ENCODE results near the gene TCHHL1.
"Not testable (repeated sequence)": the region's sequence is repeated elsewhere in the genome, so short reads cannot be mapped to it uniquely, and the experiment has no call there.

The TCHHL1 gene

DNA sequence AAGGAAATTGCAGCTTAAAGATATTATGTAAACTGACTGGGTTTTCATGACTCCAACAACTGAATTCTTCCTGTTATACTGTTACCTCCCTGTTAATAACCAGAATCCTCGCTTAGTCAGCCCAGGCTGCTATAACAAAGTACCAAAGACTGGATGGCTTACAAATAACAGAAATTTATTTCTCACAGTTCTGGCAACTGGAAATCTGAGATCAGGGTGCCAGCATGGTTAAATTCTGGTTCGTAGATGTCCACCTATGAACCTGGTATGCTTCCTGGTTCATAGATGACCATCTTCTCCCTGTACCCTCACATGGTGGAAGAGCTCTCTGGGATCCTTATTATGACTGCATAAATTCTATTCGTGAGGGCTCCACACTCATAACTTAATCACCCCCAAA, 8.1 kb upstream of the TCHHL1 start:
- Histone ChIP-seq H3K9me2 (ENCODE audit: low read depth, low read length) (no peaks in the 10 kb centered on the region), H3K9ac (ENCODE audit: low read length) (no peak overlapping the region), H3K27me3 (ENCODE audit: insufficient read depth, low read length) (no peaks in the 10 kb centered on the region), H4K20me1 (ENCODE audit: insufficient read depth, low read length) (no peaks in the 10 kb centered on the region), H3K4me3 (ENCODE audit: low read depth, low read length, poor library complexity, severe bottlenecking) (no peak overlapping the region), H3K9me3 (ENCODE audit: low read length) (no peaks in the 10 kb centered on the region), H2AFZ (ENCODE audit: low read length) (no peak overlapping the region), H3K4me2 (ENCODE audit: low read length) (no peak overlapping the region), H3K27ac (ENCODE audit: low read depth, low read length, poor library complexity, severe bottlenecking) (no peak overlapping the region), H3K79me2 (ENCODE audit: insufficient read depth, low read length) (no peaks in the 10 kb centered on the region), H3K36me3 (ENCODE audit: insufficient read depth, low read length) (no peaks in the 10 kb centered on the region), H3K4me1 (ENCODE audit: insufficient read depth, low read length, severe bottlenecking) (no peaks in the 10 kb centered on the region), H3F3A (ENCODE audit: insufficient read depth, low read length) (no peaks in the 10 kb centered on the region)
- no peak for TF ChIP-seq EZH2 (IDR thresholded peaks at IDR 0.05; ENCODE audit: borderline replicate concordance, low read length)
- TF ChIP-seq, protein P1, sequence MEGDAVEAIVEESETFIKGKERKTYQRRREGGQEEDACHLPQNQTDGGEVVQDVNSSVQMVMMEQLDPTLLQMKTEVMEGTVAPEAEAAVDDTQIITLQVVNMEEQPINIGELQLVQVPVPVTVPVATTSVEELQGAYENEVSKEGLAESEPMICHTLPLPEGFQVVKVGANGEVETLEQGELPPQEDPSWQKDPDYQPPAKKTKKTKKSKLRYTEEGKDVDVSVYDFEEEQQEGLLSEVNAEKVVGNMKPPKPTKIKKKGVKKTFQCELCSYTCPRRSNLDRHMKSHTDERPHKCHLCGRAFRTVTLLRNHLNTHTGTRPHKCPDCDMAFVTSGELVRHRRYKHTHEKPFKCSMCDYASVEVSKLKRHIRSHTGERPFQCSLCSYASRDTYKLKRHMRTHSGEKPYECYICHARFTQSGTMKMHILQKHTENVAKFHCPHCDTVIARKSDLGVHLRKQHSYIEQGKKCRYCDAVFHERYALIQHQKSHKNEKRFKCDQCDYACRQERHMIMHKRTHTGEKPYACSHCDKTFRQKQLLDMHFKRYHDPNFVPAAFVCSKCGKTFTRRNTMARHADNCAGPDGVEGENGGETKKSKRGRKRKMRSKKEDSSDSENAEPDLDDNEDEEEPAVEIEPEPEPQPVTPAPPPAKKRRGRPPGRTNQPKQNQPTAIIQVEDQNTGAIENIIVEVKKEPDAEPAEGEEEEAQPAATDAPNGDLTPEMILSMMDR (IDR thresholded peaks at IDR 0.05; ENCODE audit: low read length): no peak

DNA sequence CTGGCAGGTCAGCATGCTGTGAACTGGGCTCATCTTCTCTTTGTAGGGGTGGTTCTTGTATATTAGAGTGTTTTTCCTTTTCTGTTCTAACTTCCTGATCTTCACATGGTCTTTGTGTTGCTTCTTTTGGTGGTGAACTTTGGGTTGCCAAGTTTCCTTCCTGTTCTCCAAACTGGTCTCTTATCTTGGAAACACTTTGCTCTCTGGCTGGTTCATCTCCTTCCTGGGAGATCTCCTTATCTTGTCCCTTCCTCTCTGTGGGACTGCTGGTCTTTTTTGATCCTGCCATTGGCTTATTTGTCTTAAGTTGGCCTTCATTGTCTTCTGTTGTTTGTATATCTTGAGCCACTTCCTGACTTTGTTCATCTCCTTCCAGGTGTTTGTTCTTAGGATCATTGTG, 2.1 kb downstream of the TCHHL1 start:
- no peaks in the 10 kb centered on the region for H3K79me2 ChIP-seq (ENCODE audit: insufficient read depth, low read length)
- H4K20me1 ChIP-seq (ENCODE audit: insufficient read depth, low read length): no peaks in the 10 kb centered on the region
- H3K27ac ChIP-seq (ENCODE audit: low read depth, low read length, poor library complexity, severe bottlenecking): no peak overlapping the region
- no peaks in the 10 kb centered on the region for H3K4me1 ChIP-seq (ENCODE audit: insufficient read depth, low read length, severe bottlenecking)
- no peaks in the 10 kb centered on the region for H3K9me3 ChIP-seq (ENCODE audit: low read length)
- H3K4me3 ChIP-seq (ENCODE audit: low read depth, low read length, poor library complexity, severe bottlenecking): no peak overlapping the region
- no peak overlapping the region for H3K9ac ChIP-seq (ENCODE audit: low read length)
- no peaks in the 10 kb centered on the region for H3K27me3 ChIP-seq (ENCODE audit: insufficient read depth, low read length)
- H3K9me2 ChIP-seq (ENCODE audit: low read depth, low read length): no peaks in the 10 kb centered on the region
- H3F3A ChIP-seq (ENCODE audit: insufficient read depth, low read length): no peaks in the 10 kb centered on the region
- TF ChIP-seq EZH2 (IDR thresholded peaks at IDR 0.05; ENCODE audit: borderline replicate concordance, low read length): no peak
- TF ChIP-seq, protein P1 (IDR thresholded peaks at IDR 0.05; ENCODE audit: low read length): no peak
- H3K36me3 ChIP-seq (ENCODE audit: insufficient read depth, low read length): no peaks in the 10 kb centered on the region
- H2AFZ ChIP-seq (ENCODE audit: low read length): no peak overlapping the region
- H3K4me2 ChIP-seq (ENCODE audit: low read length): no peak overlapping the region

DNA sequence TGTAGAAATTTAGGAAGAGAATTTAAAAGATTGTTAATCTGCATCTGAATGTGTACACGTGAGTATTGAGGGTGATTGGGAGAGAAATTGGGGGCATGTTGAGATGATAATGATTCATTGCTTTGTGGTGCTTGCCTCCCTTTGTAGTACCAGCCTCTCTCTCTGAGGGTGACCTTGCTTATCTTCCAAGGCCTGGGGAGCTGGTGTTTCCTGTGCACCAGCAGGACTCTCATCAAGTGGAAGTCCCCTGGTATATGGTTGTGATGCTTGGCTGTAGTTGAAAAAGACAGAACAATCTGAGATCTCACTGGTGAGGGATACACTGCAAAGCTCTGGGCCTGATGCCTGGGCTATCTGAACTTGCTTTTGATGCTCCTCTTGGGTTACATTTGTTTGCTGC, 4.0 kb downstream of the TCHHL1 start:
- H4K20me1 ChIP-seq (ENCODE audit: insufficient read depth, low read length): no peaks in the 10 kb centered on the region
- no peaks in the 10 kb centered on the region for H3F3A ChIP-seq (ENCODE audit: insufficient read depth, low read length)
- H3K4me1 ChIP-seq (ENCODE audit: insufficient read depth, low read length, severe bottlenecking): no peaks in the 10 kb centered on the region
- no peak overlapping the region for H3K9ac ChIP-seq (ENCODE audit: low read length)
- H3K27me3 ChIP-seq (ENCODE audit: insufficient read depth, low read length): no peaks in the 10 kb centered on the region
- no peak overlapping the region for H3K4me3 ChIP-seq (ENCODE audit: low read depth, low read length, poor library complexity, severe bottlenecking)
- no peaks in the 10 kb centered on the region for H3K79me2 ChIP-seq (ENCODE audit: insufficient read depth, low read length)
- no peak overlapping the region for H3K27ac ChIP-seq (ENCODE audit: low read depth, low read length, poor library complexity, severe bottlenecking)
- H2AFZ ChIP-seq (ENCODE audit: low read length): no peak overlapping the region
- H3K4me2 ChIP-seq (ENCODE audit: low read length): no peak overlapping the region
- H3K9me2 ChIP-seq (ENCODE audit: low read depth, low read length): no peaks in the 10 kb centered on the region
- TF ChIP-seq, protein P1 (IDR thresholded peaks at IDR 0.05; ENCODE audit: low read length): no peak
- TF ChIP-seq EZH2 (IDR thresholded peaks at IDR 0.05; ENCODE audit: borderline replicate concordance, low read length): no peak
- no peaks in the 10 kb centered on the region for H3K9me3 ChIP-seq (ENCODE audit: low read length)
- no peaks in the 10 kb centered on the region for H3K36me3 ChIP-seq (ENCODE audit: insufficient read depth, low read length)

DNA sequence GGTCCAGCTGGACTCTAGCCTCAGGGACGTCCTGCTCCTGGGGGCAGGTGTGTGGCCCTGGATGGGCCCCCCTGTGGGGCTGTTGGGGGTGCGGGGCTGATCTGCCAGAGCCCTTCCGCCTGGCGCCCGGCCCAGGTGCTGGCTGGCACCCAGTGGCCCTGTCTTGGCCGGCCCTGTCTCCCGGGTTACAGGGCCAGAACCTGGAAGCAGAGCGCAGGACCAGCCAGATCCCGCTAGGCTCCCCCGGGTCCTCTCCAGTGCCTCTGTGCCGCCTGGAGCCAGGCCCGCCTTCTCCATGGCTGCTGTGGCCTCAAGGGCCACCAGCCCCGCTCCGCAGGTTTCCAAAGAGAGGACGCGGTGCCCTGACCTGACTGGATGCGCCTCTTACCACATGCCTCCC, 7.8 kb downstream of the TCHHL1 start:
- H3K4me3 ChIP-seq (ENCODE audit: low read depth, low read length, poor library complexity, severe bottlenecking); H3K4me2 ChIP-seq (ENCODE audit: low read length); H3F3A ChIP-seq (ENCODE audit: insufficient read depth, low read length); H3K79me2 ChIP-seq (ENCODE audit: insufficient read depth, low read length); H3K9me3 ChIP-seq (ENCODE audit: low read length); H3K36me3 ChIP-seq (ENCODE audit: insufficient read depth, low read length); H4K20me1 ChIP-seq (ENCODE audit: insufficient read depth, low read length); H3K9ac ChIP-seq (ENCODE audit: low read length); H3K27ac ChIP-seq (ENCODE audit: low read depth, low read length, poor library complexity, severe bottlenecking); H3K4me1 ChIP-seq (ENCODE audit: insufficient read depth, low read length, severe bottlenecking); H3K9me2 ChIP-seq (ENCODE audit: low read depth, low read length); H3K27me3 ChIP-seq (ENCODE audit: insufficient read depth, low read length); H2AFZ ChIP-seq (ENCODE audit: low read length): not testable (repeated sequence)

DNA sequence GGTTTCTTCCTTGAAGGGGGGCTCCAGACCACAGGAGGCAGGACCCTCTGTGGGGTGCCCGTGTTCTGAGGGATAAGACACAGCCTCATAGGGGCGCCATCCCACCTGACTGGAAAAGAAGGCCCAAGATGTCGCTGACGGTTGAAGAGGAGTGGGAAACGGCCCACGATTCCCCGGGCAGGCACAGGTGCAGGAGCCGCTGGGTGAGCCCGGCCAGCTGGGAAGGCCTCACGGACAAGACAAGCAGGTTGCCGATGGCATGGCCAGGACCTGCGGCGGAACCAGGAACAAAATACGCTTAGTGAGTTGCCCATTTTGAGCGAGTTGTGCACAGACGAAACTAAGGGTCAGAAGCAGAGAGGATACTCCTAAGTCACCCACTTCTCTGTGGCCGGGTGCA, 8.4 kb downstream of the TCHHL1 start:
- not testable (repeated sequence) for H3K27ac ChIP-seq (ENCODE audit: low read depth, low read length, poor library complexity, severe bottlenecking); H3K9me3 ChIP-seq (ENCODE audit: low read length); H3K4me3 ChIP-seq (ENCODE audit: low read depth, low read length, poor library complexity, severe bottlenecking); H3K27me3 ChIP-seq (ENCODE audit: insufficient read depth, low read length); H2AFZ ChIP-seq (ENCODE audit: low read length); H3F3A ChIP-seq (ENCODE audit: insufficient read depth, low read length); H3K79me2 ChIP-seq (ENCODE audit: insufficient read depth, low read length); H3K4me2 ChIP-seq (ENCODE audit: low read length); H3K9me2 ChIP-seq (ENCODE audit: low read depth, low read length); H3K9ac ChIP-seq (ENCODE audit: low read length); H3K4me1 ChIP-seq (ENCODE audit: insufficient read depth, low read length, severe bottlenecking); H4K20me1 ChIP-seq (ENCODE audit: insufficient read depth, low read length); H3K36me3 ChIP-seq (ENCODE audit: insufficient read depth, low read length)

Measured in OCI-LY1 (cell line).